GM23338 (cell line): ENCODE results near the gene DHFR.

ENCODE experiments used
- CTCF ChIP-seq, 2 experiments: fragments of 200-600 bp in 1 of 2; sonication (generic) in 1 of 2; conservative IDR thresholded peaks; 2 replicates each; pipeline versions ENCODE4 v1.5.1 to v1.6.1; 2016 to 2017; ENCODE audit warnings: antibody characterized with exemption in 2 of 2, low read depth in 2 of 2, mild to moderate bottlenecking in 2 of 2, moderate library complexity in 1 of 2
- EZH2 ChIP-seq: fragments of 200-600 bp; sonication (generic); IDR thresholded peaks from one replicate; pipeline ENCODE4 v1.8.0; 2017; ENCODE audit warnings: antibody characterized with exemption, mild to moderate bottlenecking, low read depth; ENCODE audit not compliant: unreplicated experiment
- EZH2phosphoT487 ChIP-seq: fragments of 200-600 bp; sonication (generic); IDR thresholded peaks from one replicate; pipeline ENCODE4 v1.8.1; 2018; ENCODE audit warnings: antibody characterized with exemption; ENCODE audit not compliant: unreplicated experiment
- JUNB ChIP-seq: IDR thresholded peaks from one replicate; pipeline ENCODE4 v1.6.1; 2016; ENCODE audit warnings: antibody characterized with exemption; ENCODE audit not compliant: unreplicated experiment
- POLR2AphosphoS5 ChIP-seq: IDR thresholded peaks from 2 replicates; pipeline ENCODE4 v1.6.1; 2016; ENCODE audit warnings: antibody characterized with exemption, low read depth
- TF ChIP-seq, protein P1 (sequence below): IDR thresholded peaks from 2 replicates; pipeline ENCODE4 v1.6.1; 2016; ENCODE audit warnings: antibody characterized with exemption

GRCh38 chr5:80698369-80698768, 43.6 kb upstream of the DHFR start:
- TF ChIP-seq CTCF (conservative IDR thresholded peaks at IDR 0.05; ENCODE audit: low read depth in 2 of 2) = no peak
- TF ChIP-seq EZH2 = no peak
- TF ChIP-seq POLR2AphosphoS5 = no peak
- TF ChIP-seq JUNB = no peak
- no peak for TF ChIP-seq EZH2phosphoT487
- TF ChIP-seq, protein P1, sequence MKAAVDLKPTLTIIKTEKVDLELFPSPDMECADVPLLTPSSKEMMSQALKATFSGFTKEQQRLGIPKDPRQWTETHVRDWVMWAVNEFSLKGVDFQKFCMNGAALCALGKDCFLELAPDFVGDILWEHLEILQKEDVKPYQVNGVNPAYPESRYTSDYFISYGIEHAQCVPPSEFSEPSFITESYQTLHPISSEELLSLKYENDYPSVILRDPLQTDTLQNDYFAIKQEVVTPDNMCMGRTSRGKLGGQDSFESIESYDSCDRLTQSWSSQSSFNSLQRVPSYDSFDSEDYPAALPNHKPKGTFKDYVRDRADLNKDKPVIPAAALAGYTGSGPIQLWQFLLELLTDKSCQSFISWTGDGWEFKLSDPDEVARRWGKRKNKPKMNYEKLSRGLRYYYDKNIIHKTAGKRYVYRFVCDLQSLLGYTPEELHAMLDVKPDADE = no peak
